GM18511 (cell line): ENCODE measurements around the gene ASRGL1.

ENCODE experiments used
- ATAC-seq: cut with Tn5 transposase; IDR thresholded peaks from one replicate; pipeline ENCODE4 v1.9.1; 2021; ENCODE audit warnings: mild to moderate bottlenecking, moderate library complexity; ENCODE audit not compliant: unreplicated experiment

ASRGL1 gene

DNA sequence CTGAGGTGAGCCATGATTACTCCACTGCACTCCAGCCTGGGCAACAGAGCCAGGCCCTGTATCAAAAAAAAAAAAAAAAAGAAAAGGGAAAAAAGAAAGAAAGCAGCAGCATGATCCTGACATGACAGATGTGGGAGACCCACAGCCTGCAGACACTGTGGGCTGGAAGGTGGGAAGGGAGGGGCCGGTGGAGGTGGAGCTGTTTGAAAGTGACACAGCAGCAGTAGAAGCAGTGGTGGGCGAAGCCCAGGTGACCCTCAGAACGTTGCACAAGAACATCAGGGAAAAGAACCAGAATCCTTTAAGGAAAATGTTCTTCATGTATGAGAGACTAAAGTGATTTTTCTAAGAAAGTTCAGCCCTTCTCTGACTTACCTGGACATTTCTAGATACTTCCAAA is 55.3 kb downstream of the ASRGL1 start:
- ATAC-seq = no peak

DNA sequence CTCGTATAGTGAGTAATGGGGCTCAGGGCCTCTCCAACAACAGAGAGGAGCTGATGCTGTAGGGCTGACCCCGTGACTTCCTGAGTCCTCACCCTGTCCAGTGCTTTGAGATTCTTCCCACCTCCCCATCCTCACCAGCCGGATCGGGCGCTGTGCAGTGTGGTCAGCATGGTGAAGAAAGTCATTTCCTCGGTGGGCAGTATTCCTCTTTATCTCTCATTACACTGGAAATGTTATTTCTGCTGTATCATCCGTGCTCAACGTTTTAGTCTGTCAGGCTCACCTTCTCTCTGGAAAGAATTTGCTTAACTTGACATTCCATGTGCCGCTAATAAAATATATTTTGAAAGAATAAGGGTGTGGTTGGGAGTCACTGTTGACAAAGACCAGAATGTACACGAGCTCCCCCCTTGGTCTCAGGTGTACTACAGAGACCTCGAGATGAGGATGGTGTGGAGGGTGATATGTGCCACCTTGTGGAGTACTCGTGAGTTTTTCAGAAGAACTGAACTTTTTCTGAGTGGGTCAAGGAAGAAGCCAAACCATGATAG is 55.9 kb downstream of the ASRGL1 start:
- ATAC-seq = no peak

DNA sequence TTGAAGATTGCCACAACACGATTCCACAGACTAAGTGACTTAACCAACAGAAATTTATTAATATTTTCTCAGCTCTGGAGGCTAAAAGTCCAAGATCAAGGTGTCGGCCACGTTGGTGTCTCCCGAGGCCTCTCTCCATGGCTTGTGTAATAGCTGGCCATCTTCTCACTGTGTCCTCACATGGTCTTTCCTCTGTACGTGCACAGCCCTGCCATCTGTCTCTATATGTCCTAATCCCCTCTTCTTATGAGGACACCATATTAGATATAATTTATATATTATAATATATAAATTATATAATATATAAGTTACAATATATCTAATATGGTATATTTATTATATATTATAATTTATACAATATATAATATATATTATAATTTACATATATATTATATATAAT is 56.5 kb downstream of the ASRGL1 start:
- ATAC-seq = no peak

DNA sequence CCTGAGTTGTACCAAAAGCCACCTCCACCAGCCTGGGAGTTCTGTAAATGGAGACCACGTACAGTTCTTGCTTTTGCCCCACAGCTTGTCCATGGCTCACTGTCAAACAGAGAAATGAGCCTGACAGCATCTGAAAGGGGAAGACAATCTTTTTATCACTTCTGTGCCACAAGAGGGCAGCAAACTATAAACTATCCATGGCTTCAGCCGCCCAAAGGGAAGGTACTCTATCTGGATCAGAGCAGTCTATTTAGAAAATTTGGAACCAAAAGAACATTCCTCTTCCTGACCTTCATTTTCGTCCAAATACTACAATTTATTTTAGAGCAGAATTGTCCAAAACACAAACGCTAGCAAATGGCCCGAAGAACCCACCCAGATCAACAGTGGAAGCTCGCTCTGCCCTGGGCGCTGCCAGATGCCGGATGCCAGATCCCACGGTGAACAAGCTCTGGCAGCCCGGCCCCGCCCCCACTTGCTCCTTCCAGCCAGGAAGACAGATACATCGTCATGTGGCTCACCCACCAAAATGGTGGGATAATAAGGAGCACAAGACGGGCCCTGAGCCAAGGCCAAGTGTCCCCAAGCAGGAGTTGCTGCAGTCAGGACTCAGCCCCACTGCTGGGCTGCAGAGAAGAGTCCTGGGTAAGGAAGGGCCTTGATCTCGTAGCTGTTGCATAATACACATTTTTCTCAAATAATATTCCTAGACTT is 57.7 kb downstream of the ASRGL1 start:
- ATAC-seq = no peak

DNA sequence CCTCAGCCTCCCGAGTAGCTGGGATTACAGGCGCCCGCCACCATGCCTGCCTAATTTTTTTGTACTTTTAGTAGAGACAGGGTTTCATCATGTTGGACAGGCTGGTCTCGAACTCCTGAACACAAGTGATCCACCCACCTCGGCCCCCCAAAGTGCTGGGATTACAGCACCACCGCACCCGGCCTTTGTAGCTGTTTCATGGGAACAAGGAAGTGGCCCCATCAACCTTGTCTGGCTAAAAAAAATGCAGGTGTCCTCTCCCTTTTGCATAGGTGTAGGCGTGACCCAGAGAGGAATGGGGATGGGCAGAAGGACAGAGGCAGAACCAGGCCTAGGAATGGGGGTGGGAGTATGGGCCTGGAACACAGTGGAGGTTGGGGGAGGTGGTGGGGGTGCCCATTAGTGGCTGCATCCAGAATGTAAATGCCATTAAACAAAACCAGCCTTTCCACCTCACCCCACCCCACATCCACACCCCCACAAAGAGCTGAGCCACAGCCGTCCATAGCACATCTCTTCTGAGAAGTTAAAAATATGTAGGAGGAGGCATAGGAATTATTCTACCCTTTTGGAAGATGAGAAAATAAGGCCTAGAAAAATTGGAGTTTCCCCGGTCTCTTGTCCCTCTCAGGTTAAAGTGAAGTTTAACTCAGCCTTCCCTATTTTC is 58.8 kb downstream of the ASRGL1 start:
- no peak for ATAC-seq

DNA sequence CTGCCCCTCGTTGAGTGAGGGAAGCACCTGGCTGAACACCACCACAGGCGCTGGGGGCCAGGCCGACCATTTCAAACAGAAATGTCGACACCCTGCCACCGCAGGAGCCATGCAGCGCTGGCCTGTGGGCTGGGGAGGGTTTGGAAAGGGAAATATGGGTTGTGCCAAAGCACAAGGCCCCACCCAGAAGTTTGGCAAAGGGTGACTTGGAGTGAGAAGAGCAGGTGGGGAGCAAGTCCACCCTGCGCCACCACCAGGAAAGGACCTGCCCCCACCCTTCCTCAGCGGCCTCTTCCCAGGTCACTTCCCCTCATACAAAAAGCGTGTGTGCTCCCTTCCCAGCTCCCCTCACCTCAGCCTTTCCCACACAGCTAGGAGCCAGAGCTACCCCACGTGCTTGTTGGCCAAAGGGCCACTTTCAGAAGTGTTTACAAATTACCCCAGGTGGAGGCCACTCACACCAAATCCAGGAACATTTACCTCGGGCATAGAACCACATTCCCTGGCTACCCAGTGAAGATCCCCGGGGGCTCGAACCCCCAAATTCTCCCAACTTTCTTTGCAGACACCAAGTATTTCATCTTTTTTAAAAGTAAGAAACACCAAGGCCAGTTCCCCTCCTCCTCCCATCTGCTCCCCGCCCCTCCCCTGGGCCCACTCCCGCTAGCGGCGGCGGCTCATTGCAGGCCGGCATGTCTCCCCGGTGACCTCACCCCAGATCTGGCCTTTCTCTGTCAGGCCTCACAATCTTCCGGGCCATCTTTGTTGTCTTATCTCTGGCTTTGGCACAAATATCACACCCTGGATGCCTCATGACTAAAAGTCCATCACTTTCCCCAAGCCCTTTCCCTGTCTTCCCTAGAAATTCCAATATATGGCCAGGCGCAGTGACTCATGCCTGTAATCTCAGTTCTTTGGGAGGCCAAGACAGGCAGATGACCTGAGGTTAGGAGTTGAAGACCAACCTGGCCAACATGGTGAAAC is 61.1 kb downstream of the ASRGL1 start:
- ATAC-seq = no peak

DNA sequence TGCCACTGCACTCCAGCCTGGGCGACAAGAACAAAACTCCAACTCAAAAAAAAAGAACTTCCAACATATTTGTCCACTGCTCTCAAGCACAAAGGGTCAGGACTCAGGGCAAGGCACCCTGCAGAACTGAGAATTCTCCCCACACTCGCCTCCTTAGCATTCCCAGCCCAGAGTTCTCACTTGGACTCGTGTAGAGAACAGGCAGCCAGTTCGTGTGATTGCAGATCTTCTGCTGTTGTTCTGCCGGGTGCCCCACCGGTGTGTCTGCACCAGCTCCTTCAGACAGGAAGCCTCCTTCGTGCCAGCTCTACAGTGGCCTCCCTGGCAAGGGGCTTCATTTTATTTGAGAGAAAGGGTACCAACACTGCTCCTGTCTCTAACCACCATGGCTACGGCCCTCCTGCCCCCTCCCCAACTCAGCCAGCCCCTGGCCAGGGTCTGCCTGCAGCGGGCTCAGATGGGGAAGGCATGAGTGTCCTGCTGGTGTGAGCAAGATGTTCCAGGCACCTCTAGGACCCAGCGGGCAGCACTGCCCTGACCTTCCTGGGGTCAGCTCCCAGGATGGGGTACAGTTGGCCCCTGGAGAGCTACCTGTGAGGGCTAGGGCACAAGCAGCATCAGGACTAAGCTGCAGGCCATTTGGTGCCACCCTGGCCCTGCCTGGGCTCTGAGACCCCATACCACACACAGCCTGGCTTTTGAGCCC is 62.1 kb downstream of the ASRGL1 start:
- no peak for ATAC-seq

DNA sequence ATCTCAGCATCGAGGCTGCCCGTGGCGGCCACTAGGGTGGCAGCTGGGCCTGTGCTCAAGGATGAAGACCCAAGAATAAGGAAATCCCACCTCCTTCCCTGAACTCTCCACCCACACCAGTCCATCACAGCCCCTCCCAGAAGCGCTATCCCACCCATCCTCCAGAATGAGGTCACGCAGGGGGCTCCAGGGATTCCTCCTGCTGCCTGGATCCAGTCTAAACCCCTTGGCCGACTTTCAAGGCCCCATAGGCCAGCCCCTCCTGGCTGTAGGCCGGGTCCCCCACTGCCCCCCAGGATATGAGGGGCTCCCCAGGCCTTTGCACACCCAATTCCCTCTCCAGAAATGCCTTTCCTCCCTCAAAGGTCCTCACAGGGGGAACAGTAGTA is 62.6 kb downstream of the ASRGL1 start:
- no peak for ATAC-seq

DNA sequence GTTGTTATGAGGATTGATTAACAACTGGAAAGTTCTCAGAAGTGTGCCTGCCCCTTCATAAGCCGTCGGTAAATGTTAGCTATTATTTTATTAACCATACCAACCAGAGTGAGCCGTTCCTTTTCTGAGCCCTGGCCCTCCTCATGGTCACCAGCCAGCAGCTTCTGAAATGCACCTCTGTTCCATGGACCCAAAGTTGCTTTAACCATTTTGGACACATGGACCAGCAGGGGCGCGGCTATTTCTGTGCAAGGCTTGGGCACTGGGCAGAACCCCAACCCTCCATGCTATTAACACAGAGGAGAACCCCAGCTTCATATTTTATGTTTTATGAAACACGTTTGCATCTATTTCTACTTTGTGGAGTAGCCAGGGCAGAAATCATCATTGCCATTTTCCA is 63.0 kb downstream of the ASRGL1 start:
- no peak for ATAC-seq

DNA sequence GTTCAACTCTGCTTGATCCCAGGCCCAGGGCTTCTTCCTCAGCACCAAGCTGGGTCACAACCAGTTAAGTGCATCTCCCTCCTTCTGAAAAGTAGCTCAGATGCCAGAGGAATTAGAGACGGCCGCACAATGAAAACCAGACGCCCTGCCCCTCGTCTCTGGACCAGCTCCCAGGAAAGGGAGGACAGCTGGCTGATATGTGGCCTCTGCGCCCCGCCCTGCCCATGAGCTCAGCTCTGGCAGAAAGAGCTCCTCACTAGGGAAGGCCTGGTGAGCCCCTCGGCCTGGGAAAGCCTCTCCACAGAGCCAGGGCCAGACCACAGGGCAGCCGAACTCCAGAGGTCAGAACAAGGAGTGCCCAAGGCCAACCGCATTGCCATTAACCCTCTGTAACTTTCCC is 63.5 kb downstream of the ASRGL1 start:
- no peak for ATAC-seq

DNA sequence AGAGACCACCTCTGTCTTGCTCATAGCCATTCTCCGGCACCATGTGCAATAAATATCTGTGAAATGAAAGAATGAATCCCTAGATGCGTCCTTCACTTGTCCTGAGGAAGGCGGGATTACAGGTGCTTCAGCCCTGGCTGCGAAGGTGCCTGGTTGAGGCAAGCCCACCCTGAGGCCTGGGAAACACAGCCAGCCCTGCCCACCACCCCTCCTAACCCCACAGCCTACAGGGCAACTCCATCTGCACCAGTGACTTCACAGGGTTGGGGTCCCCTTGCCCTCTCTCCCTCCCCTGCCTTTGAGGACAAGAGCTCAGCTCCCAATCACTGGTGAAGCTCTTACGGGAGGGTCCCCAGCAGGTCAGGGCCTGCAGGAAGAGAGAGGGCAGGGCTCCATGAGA is 64.1 kb downstream of the ASRGL1 start:
- no peak for ATAC-seq

DNA sequence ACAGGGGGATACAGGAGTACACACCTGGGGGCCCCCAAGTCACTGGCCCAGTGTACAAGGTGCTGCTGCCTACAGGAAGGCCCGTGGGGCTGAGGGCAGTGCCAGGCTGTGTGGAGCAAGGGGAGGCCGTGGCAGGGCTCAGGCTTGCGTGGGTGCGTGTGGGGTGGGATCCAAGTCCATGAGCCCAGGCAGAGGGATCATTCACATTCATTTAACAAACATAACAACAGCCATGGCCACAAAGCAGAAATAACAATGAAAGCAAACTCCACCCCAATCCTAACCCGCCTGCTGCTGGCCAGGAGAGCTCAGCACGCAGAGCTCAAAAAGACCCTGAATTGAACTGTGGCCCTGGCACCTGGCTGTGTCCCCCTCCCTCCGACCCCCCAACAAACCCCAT is 64.6 kb downstream of the ASRGL1 start:
- no peak for ATAC-seq

DNA sequence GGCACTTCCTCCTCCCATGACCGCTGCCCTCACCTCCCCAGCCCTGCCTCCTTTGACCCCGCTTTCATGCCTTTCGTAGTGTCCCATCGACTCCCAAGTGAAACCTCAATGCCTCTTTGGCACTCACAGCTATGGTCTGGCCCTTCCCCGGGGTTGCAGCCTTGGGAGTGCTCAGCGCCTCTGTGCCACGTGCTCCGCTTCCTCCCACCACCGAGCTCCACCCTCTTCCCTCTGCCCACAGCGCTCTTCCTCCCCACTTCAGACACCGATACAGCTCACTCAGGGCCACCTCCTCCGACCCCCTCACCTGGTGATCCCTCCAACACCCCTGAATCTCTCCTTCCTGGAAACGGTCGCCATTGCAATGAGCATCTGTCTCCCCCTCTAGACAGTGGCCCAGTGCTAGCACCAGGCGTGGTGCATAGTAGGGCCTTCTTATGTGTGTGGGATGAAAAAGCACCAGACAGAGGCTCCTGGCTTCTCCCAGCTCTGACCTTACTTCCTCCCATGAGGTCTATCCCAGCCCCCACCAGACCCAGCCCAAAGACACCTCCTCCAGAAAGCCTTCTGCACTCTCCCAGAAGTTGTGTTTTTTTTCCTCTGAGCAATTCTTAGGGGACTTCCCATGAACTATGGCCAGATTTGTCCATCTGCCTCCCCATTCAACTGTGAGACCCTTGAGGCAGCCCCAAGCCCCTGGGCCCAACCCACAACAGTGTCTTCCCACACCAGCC is 65.1 kb downstream of the ASRGL1 start:
- ATAC-seq = no peak

DNA sequence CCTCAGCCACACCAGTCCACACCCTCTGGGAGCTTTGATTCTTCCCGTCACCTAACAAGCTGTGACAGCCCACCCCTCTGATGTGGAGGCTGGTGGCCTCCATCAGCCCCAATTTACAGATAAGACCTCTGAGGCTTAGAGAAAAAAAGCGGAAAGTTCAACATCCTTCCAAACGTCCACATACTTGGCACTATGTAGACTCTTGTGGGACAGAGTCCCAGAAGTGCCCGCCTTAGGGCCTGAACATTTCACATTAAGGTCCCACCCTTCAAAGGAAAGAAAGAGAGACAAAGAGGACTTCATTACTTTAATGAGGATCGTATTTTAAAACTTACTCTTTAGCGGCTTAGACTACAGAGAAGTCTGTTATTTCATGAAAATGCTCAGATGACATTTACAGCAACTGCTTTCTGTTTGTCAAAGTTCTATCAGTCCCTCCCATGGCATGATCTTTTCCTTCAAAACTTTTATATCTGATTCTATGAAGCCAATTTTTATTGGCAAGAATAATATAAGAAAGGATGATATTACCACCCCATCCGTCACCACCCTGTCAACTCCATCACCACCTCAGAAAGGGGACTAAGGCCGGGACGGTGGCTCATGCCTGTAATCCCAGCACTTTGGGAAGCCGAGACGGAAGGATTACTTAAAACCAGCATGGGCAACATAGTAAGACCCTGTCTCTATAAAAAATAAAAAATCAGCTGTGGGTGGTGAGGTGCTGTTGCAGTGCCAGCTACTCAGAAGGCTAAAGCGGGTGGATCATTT is 65.9 kb downstream of the ASRGL1 start:
- no peak for ATAC-seq

DNA sequence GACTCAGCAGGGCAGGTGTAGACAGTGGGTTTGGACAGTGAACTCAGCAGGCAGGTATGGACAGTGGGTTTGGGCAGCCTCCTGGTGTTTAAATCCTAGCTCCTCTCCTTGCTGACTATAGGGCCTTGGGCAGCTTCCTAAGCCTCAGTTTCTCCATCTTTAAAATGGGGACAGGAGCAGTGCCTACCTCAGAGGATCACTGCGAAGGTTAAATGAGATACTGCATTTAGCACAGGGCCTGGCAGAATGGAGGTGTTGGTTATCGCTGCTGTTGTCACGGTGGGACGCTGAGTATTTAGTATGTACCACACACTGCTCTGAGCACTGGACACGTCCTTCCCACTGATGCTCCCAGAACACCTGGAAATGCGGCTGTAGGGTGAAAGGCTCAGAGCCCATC is 67.2 kb downstream of the ASRGL1 start:
- ATAC-seq = no peak

DNA sequence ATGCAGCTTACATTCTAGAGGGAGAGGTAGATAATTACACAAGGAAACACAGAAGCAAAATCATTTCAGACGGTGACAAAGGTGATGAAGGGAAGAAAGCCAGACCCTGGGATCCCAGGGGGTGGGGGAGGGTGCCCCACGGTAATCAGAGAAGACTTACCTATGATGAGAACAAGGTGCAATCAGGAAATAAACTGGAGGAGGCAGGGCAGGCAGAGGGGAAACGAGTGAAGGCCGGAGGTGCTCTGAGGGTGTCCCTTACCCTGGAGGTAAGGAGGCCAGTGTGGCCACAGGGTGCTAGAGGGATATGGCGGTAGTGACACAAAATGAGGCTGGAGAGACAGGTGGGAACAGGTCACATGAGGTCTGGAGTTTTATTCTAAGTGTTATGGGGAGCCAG is 67.7 kb downstream of the ASRGL1 start:
- ATAC-seq = no peak

DNA sequence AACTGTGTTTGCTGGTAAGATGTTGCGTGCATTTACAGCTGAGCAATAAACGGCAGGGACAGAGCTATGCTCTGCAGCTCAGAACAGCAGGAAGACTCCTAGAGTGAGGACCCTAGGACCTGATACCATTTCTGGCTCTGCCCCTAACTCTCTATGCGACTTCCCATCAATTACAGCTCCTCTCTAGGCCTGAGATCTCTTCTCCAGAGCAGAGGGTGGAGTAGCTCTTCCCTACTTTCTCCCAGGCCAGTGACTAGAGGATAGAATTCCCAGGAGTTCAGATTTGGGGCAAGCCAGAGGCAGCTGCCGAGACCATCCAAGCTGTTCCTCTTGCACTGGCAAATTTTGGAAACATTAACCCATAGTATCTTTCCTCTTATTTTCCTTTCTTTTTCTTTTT is 68.8 kb downstream of the ASRGL1 start:
- no peak for ATAC-seq

DNA sequence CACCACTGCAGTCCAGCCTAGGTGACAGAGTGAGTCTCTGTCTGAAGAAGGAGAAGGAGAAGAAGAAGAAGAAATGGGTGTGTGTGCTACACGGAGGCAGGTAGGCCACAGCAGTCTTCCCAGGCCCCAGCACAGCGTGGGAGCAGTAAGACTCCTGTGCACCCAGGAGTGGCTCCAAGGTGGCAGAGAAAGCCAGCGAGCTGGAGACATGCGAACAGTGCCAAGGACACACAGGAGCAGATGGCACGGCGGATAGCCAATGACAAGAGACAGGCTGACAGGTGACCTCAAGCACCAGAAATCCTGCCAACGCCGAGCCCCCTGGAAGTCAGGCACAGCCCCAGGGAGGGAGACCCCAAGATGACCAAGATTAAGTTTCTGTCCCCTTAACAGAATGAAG is 72.6 kb downstream of the ASRGL1 start:
- ATAC-seq = no peak

DNA sequence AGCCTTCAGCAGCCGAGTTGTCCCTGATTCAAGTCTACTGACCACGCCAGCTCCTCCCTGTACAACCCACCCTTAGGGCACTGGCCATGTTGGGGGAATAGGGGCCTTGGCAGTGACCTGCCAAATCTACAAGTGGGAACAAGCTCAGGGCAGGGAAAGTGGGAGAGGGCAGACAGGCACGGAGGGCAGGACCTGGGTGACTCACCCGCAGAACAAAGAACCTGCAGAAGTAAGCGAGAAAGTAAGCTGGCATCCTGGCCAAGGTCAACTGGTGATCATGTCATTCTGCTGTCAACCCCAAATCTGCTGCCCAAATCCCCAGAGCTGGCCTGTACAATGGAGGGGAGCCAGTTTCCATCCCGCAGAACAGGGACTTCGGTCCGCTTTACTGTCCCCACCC is 73.7 kb downstream of the ASRGL1 start:
- no peak for ATAC-seq
